A549 (cell line): ENCODE data around the gene DDR2.

Experiments
- CEBPB ChIP-seq, 2 experiments: fragments of >200 bp in 1 of 2; sonication (Bioruptor Twin) in 1 of 2; formaldehyde crosslinking in 1 of 2; IDR thresholded peaks; 2 replicates each; pipeline ENCODE4 v1.6.1; 2012 to 2016
- EP300 ChIP-seq, 2 experiments: fragments of >200 bp; sonication (Bioruptor Twin); formaldehyde crosslinking; IDR thresholded peaks; 2 replicates in 1 of 2; 3 replicates in 1 of 2; pipeline ENCODE4 v1.6.1; 2016 to 2017
- POLR2A ChIP-seq: IDR thresholded peaks from 2 replicates; pipeline ENCODE4 v1.6.1; 2012; ENCODE audit warnings: mild to moderate bottlenecking, low read length
- REST ChIP-seq: fragments of 200-600 bp; sonication (generic); IDR thresholded peaks from 2 replicates; pipeline ENCODE4 v1.6.1; 2016; ENCODE audit warnings: antibody characterized with exemption, mild to moderate bottlenecking, moderate library complexity
- RFX5 ChIP-seq: fragments of 450-650 bp; IDR thresholded peaks from 2 replicates; pipeline ENCODE4 v1.7.1; 2014; ENCODE audit warnings: antibody characterized with exemption, mild to moderate bottlenecking, moderate library complexity
- RNF2 ChIP-seq: fragments of 200-600 bp; sonication (generic); IDR thresholded peaks from 2 replicates; pipeline ENCODE4 v1.6.1; 2016; ENCODE audit warnings: low read depth, mild to moderate bottlenecking, antibody characterized with exemption, moderate library complexity, borderline replicate concordance
- TF ChIP-seq, protein P1 (sequence below): fragments of >200 bp; sonication (Bioruptor Twin); formaldehyde crosslinking; IDR thresholded peaks from 3 replicates; pipeline ENCODE4 v1.5.1; 2016
- TF ChIP-seq, protein P2 (sequence below): IDR thresholded peaks from 2 replicates; pipeline ENCODE4 v1.6.1; 2012

DNA sequence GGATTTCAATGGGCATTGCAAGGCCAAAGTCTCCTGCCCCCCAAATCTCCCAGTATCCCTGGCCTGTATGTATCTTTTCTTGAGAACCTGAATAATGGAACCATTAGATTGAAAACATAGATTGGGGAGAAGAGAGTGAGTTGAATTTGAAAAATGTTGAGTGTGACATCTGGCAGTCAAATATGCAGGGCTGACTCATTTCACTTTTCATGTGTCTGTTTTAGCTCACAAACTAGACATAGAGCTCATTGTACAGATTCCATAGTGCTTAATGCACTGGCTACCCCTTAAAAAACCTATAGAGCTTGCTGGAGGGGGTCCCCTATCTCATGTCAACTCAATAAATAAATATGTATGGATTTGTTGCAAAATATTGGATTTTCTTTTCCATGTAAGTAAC is 30.8 kb downstream of the DDR2 start:
- TF ChIP-seq RNF2 (no peak), CEBPB (IDR thresholded peaks at IDR 0.05) (no peak), EP300 (IDR thresholded peaks at IDR 0.05) (no peak), REST (no peak), POLR2A (no peak), RFX5 (no peak)
- TF ChIP-seq, protein P1, sequence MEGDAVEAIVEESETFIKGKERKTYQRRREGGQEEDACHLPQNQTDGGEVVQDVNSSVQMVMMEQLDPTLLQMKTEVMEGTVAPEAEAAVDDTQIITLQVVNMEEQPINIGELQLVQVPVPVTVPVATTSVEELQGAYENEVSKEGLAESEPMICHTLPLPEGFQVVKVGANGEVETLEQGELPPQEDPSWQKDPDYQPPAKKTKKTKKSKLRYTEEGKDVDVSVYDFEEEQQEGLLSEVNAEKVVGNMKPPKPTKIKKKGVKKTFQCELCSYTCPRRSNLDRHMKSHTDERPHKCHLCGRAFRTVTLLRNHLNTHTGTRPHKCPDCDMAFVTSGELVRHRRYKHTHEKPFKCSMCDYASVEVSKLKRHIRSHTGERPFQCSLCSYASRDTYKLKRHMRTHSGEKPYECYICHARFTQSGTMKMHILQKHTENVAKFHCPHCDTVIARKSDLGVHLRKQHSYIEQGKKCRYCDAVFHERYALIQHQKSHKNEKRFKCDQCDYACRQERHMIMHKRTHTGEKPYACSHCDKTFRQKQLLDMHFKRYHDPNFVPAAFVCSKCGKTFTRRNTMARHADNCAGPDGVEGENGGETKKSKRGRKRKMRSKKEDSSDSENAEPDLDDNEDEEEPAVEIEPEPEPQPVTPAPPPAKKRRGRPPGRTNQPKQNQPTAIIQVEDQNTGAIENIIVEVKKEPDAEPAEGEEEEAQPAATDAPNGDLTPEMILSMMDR: no peak
- TF ChIP-seq, protein P2, sequence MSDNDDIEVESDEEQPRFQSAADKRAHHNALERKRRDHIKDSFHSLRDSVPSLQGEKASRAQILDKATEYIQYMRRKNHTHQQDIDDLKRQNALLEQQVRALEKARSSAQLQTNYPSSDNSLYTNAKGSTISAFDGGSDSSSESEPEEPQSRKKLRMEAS: no peak
